Cerebellar cortex (tissue), 1 donor: ENCODE data around the gene OR6C74.

Source experiments
- DNase-seq: peaks from one replicate; pipeline ENCODE4 v3.0.0-alpha.2; 2015; ENCODE audit warnings: low spot score

Gene OR6C74

DNA sequence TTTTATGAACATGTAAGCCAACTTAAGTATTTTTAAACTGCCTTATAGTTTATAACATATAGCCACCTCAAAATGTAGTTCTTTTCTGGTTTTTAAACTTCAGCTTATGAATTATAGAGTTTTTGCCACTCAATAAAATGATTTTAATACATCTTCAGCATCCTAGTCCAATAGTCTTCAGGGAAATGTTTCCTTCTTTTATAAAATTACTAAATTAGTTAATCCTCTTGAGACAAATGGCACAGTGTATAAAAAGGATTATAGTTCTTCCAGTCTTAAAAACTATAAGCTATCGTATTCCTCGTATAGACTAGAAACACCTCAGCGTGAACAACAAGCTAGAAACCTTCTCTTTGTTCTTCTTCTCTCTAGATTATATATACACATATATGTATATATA is at the start of gene OR6C74:
Gene OR6C74, plus strand, starts transcription at position 301 of the 400 bp plus-strand sequence. CDS start 2,679 bp downstream, outside the sequence.
- DNase-seq, result no peak

DNA sequence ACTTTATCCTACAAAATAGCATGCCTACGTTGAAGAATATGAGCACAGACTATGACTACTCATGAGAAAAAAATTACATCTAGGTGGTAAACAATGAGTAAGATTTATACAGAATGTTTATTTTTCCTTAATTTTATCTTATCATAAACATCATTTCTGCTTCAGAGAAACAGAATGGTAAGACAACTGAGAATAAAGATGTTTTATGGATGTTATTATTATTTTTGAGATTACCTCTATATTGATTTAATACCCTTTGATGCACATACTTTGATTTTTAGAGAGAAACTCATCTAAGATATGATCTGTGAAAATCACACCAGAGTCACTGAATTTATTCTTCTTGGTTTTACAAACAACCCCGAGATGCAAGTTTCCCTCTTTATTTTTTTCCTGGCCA is 23.7 kb upstream of the OR6C74 start, which contains the start of gene OR10A7:
Gene OR10A7, plus strand, starts transcription at position 301 of the 400 bp plus-strand sequence. Its CDS starts 0 bp downstream, at position 301.
- DNase-seq, result no peak

- no peak for DNase-seq
These were observed 17.9 kb upstream of the OR6C74 start for GRCh38 chr12:55226523-55226922.

DNA sequence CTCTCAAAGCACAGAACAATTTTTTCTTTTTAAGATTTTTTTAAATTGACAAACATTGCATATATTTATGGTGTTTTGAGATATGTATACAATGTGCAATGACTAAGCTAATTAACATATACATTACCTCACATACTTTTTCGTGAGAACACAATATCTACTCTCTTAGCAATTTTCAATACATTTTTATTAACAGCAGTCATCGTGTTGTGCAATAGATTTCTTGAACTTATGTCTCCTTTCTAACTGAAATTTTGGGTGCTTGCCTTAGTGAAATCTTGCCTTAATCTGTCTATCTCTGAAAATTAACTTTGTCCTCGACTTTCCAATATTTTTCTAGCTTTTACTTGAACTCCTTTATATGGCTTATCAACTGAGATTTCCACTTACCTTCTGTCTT is 16.8 kb upstream of the OR6C74 start:
- DNase-seq, result no peak

DNA sequence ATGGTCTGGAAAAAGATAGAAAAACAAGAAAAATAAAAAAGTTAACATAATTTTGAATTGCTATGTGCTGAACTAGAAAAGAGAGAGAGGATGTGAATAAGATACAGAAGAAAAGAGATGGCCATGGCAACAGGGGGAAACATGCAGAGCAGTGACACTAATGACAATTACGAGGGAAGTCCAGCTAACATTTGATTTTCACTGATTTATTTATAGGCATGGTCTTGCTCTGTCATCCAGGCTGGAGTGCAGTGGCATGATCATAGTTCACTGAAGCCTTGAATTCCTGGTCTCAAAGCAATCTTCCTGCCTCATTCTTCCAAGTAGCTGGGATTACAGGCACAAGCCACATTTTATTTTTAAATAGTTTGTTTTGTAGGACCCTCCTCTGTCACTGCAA is 1.8 kb downstream of the OR6C74 start:
- DNase-seq, result no peak

DNA sequence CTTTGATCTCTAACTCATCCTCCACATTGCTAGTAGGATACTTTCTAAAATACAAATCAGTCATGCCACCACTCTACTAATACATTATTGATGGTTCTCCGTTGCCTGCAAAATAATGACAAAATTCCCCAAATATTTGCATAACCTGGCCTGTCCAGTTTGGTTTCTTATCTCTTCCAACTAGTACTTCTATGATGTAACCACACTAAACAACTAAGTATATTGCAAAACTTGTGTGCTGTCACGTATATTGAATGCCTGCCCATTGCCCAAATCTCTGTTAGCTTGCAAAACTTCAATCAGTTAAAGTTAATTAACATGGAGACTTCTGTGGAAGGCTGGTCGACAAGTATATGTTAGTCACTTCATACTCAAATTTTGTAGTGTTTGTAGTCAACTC is 6.5 kb downstream of the OR6C74 start:
- DNase-seq, result no peak

- DNase-seq, result no peak
These were observed 8.9 kb downstream of the OR6C74 start for GRCh38 chr12:55253281-55253680.

GRCh38 chr12:55256831-55257230 is 12.4 kb downstream of the OR6C74 start:
- DNase-seq, result no peak

GRCh38 chr12:55258303-55258702 is 13.9 kb downstream of the OR6C74 start:
- no peak for DNase-seq

GRCh38 chr12:55280991-55281390 is 36.6 kb downstream of the OR6C74 start:
- DNase-seq, result no peak

DNA sequence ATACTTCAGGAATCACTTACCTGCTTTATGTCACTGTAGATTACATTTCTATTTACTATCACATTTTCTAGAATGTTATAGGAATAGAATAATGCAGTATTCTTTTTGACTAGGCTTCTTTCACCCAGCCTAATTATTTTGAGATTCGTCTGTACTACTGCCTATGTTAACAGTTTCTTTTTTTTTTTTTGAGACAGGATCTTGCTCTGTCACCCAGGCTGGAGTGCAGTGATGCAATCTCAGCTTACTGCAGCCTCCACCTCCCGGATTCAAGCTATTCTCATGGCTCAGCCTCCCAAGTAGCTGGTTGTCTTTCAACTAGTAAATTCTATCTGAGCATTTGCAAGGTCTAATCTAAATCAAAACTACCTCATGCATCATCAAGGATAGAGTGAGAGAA is 45.6 kb downstream of the OR6C74 start:
- no peak for DNase-seq
